Activated CD4-positive, alpha-beta T cell treated with anti-CD3 and anti-CD28 coated beads, Interleukin-2, amount 50 U/mL, for 16 hours (primary cell): Measurements from ENCODE around the gene HBB.
"Not testable (repeated sequence)": the region's sequence is repeated elsewhere in the genome, so short reads cannot be mapped to it uniquely, and the experiment has no call there.

Experiments used
- DNase-seq: peaks from one replicate; pipeline ENCODE4 v3.0.0-alpha.2; 2020

Gene HBB

DNA sequence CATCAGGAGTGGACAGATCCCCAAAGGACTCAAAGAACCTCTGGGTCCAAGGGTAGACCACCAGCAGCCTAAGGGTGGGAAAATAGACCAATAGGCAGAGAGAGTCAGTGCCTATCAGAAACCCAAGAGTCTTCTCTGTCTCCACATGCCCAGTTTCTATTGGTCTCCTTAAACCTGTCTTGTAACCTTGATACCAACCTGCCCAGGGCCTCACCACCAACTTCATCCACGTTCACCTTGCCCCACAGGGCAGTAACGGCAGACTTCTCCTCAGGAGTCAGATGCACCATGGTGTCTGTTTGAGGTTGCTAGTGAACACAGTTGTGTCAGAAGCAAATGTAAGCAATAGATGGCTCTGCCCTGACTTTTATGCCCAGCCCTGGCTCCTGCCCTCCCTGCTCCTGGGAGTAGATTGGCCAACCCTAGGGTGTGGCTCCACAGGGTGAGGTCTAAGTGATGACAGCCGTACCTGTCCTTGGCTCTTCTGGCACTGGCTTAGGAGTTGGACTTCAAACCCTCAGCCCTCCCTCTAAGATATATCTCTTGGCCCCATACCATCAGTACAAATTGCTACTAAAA, at the start of gene HBB:
HBB (minus strand) TSS at position 340 of the 579 bp plus-strand sequence; CDS start at position 290, 50 bp downstream.
- no peak for DNase-seq

GRCh38 chr11:5275369-5276110, 48.7 kb upstream of the HBB start:
- no peak for DNase-seq

DNA sequence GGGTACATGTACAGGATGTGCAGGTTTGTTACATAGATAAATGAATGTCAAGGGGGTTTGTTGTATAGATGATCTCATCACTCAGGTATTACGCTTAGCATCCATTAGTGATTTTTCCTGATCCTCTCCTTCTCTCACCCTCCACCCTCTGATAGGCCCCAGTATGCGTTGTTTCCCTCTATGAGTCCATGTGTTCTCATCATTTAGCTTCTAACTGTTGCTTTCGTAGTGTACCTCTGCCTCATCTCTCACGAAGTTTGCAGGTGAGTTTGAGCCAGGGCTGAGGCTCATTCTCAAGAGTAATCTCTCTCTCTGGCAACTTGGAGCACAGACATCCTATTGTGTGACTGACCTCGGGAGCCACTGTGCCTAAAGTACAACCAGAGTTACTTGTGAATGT, 47.5 kb upstream of the HBB start:
- DNase-seq, result no peak

DNA sequence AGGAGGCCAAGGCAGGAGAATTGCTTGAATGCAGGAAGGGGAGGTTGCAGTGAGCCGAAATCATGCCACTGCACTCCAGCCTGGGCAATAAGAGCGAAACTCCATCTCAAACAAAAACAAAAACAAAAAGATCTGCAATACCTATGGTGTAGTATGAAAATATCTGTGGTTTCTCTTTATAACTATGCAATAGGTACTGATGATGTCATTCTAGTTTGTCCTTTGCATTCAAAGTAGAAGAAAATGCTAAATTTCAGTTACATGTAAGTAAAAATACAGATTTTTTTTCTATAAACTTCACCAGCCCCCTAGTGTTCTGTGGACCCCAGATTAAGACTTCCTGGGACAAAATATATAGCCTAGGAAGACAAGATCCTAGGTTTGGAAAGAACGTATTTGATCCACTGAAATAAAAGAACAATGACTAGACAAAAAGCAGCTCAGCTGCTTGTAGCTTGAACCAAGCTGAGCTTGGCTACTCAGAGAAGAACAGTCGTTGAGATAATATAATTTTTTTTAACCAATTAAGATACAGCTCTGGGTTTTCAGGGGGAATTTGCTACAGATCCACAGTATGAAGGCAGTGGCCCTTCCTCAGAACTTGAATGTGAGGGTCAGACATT, 45.6 kb upstream of the HBB start:
- DNase-seq, result no peak

DNA sequence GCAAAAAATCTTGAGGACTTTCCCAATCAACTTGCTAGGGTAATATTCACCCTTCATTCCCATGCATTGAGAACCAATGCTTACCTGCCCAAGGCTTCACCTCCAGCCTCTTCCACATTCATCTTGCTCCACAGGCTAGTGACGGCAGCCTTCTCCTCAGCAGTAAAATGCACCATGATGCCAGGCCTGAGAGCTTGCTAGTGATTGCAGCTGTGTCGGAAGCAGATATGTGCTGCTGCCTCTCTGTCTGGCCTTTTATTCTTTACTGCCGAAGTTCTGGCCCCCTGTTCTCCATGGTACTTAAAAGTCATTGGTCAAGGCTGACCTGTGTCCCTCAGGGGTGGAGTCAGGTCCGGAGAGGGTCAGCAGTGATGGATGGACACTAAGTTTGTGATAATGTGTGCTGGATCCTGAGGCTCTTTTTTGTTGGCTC, 42.9 kb upstream of the HBB start, which contains the start of gene HBE1:
HBE1 (minus strand) TSS at position 231 of the 433 bp plus-strand sequence; CDS start at position 176, 55 bp downstream.
- DNase-seq, result no peak

- no peak for DNase-seq
Measured at GRCh38 chr11:5267033-5267563, 40.2 kb upstream of the HBB start.

GRCh38 chr11:5266609-5267008, 39.7 kb upstream of the HBB start:
- DNase-seq, result no peak

- DNase-seq, result no peak
Measured at GRCh38 chr11:5265832-5266231, 39.0 kb upstream of the HBB start.

- DNase-seq, result no peak
Measured at GRCh38 chr11:5258543-5259262, 31.8 kb upstream of the HBB start.

- DNase-seq, result no peak
Measured at GRCh38 chr11:5257296-5257695, 30.4 kb upstream of the HBB start.

GRCh38 chr11:5254646-5255413, 28.0 kb upstream of the HBB start, which contains the start of gene HBG2:
TSS of gene HBG2 (minus strand) at chr11:5254781. CDS start at chr11:5254728, 53 bp downstream.
- not testable (repeated sequence) for DNase-seq

DNA sequence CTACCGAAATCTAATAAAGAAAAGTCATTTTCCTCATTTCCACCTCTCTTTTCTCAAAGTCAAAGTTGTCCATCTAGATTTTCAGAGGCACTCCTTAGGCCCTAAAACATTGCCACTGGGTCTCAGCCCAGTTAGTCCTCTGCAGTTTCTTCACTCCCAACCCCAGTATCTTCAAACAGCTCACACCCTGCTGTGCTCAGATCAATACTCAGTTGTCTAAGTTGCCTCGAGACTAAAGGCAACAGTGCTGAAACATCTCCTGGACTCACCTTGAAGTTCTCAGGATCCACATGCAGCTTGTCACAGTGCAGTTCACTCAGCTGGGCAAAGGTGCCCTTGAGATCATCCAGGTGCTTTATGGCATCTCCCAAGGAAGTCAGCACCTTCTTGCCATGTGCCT, 27.2 kb upstream of the HBB start:
- DNase-seq, result not testable (repeated sequence)

DNA sequence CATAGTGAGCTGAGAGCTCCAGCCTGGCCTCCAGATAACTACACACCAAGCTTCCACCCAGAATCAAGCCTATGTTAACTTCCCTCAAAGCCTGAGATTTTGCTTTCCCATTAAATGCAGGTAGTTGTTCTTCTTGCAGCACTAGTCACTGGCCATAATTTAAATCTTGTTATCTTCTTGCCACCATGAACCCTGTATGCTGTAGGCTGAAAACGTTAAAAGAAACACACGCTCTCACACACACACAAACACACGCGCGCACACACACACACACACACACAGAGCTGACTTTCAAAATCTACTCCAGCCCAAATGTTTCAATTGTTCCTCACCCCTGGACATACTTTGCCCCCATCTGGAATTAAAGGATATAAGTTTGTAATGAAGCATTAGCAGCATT, 26.6 kb upstream of the HBB start:
- DNase-seq, result not testable (repeated sequence)

- DNase-seq, result no peak
Measured at GRCh38 chr11:5252919-5253265, 26.0 kb upstream of the HBB start.

GRCh38 chr11:5252192-5252918, 25.5 kb upstream of the HBB start:
- no peak for DNase-seq

GRCh38 chr11:5251746-5252145, 24.9 kb upstream of the HBB start:
- no peak for DNase-seq

- no peak for DNase-seq
Measured at GRCh38 chr11:5250543-5251204, 23.8 kb upstream of the HBB start.

- not testable (repeated sequence) for DNase-seq
Measured at GRCh38 chr11:5249807-5250396, 23.0 kb upstream of the HBB start, which contains the start of gene HBG1. TSS of gene HBG1 (minus strand) at chr11:5249857. CDS start at chr11:5249804, 53 bp downstream.

- DNase-seq, result not testable (repeated sequence)
Measured at GRCh38 chr11:5248498-5248897, 21.6 kb upstream of the HBB start.

DNA sequence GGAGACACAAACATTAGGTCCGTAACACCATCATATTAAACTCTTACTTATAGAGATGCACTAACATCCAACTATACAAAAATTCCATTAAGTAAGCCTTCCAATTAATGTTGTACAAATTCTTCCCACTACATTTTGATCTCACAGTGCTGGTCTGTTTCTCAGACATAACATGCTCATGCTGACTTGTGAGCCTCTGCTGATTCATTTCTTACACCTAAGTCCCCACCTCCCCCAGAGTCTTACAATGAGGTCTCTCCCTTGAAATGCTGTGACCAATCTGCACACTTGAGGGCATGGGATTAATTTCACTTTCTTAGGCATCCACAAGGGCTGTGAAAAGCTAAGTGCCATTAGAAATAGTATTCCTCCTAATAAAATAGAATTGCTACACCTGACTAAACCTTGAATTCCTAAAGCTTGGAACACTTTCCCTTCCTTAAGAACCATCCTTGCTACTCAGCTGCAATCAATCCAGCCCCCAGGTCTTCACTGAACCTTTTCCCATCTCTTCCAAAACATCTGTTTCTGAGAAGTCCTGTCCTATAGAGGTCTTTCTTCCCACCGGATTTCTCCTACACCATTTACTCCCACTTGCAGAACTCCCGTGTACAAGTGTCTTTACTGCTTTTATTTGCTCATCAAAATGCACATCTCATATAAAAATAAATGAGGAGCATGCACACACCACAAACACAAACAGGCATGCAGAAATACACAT, 20.8 kb upstream of the HBB start:
- DNase-seq, result no peak
